HL-60 (cell line): Measurements from ENCODE around the gene GRAMD2B.
"Not testable (repeated sequence)": the region's sequence is repeated elsewhere in the genome, so short reads cannot be mapped to it uniquely, and the experiment has no call there.

Experiments used
- DNase-seq, 2 experiments: peaks; one replicate each; pipeline ENCODE4 v3.0.0-alpha.2; 2010 to 2020; ENCODE audit warnings: low read depth in 1 of 2, low spot score in 1 of 2
- H3K27ac ChIP-seq: fragments of 250-450 bp; sonication (Bioruptor Pico); replicated peaks from 2 replicates; pipeline ENCODE4 v1.5.1; 2020; ENCODE audit warnings: mild to moderate bottlenecking, moderate library complexity
- H3K27me3 ChIP-seq: fragments of 250-450 bp; sonication (Bioruptor Pico); 2 replicates; pipeline ENCODE4 v1.5.1; 2021; ENCODE audit warnings: mild to moderate bottlenecking, moderate library complexity; ENCODE audit not compliant: insufficient read depth, poor library complexity, severe bottlenecking
- H3K4me3 ChIP-seq: replicated peaks from 2 replicates; pipeline ENCODE4 v1.5.1; 2011; ENCODE audit warnings: mild to moderate bottlenecking, control low read depth, low read length; ENCODE audit not compliant: insufficient read depth
- CTCF ChIP-seq: IDR thresholded peaks from one replicate; pipeline ENCODE4 v1.5.1; 2011; ENCODE audit warnings: low read length, control low read depth, inconsistent platforms; ENCODE audit not compliant: insufficient read depth
- GABPA ChIP-seq: IDR thresholded peaks from 2 replicates; pipeline ENCODE4 v1.6.1; 2012; ENCODE audit warnings: low read depth
- POLR2AphosphoS5 ChIP-seq: IDR thresholded peaks from 2 replicates; pipeline ENCODE4 v1.6.1; 2012; ENCODE audit warnings: low read depth
- REST ChIP-seq: IDR thresholded peaks from 2 replicates; pipeline ENCODE4 v1.6.1; 2012; ENCODE audit warnings: low read depth; ENCODE audit not compliant: insufficient replicate concordance
- SPI1 ChIP-seq: IDR thresholded peaks from 2 replicates; pipeline ENCODE4 v1.6.1; 2012; ENCODE audit warnings: low read depth, mild to moderate bottlenecking, borderline replicate concordance
- long read RNA-seq: library from polyadenylated mRNA; unstranded; transcript quantifications from one replicate; pipeline ENCODE4 v2.0.0, GENCODE V29; 2020

The GRAMD2B gene
- long read RNA-seq: 0 reads

DNA sequence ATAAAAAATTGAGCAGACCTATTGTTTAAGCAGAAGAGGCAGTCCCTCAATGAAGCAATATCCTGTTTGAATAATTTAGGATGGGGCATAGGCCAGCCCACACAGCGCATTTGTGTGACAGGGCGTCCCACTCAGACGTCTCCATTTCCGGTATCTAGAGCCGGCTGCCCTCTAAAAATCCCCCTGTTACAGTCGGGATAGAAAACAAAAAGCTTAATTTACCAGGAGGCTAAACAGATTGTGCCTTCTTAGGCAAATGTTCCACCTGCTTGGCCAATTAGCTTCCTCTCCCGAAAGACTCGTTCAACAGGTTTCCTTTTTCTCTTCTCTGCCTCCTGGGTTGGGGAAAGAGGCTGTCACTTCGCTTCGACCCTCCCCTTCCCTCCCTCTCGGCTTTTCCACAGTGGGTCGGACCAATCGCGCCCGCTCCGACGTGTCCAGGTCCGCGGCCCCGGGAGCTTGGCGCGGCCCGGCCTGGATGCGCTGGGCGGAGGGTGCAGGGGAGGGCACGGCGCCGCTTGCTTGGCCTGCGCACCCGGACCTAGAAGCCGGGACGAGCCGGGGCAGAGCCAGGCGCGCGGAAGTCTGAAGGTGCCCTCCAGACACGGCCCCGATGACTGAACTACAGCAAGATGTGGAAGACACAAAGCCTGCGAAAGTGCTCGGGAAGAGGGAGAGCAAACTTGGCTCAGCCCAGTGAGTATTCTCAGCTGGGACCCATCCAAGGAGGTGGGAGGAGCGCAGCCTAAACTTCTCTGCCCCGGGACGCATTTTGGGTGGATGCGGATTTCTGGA is at the start of gene GRAMD2B:
Gene GRAMD2B, plus strand, starts transcription at position 416 of the 795 bp plus-strand sequence. Its CDS starts 198 bp downstream, at position 614.
- peak in 1 of 2 experiments; percentile 0 for DNase-seq
- Histone ChIP-seq H3K4me3 (no peak within 1 kb of the TSS), H3K27me3 (no peaks in the 10 kb centered on the region), H3K27ac (no peak within 1 kb of the TSS)
- TF ChIP-seq REST: no peak

DNA sequence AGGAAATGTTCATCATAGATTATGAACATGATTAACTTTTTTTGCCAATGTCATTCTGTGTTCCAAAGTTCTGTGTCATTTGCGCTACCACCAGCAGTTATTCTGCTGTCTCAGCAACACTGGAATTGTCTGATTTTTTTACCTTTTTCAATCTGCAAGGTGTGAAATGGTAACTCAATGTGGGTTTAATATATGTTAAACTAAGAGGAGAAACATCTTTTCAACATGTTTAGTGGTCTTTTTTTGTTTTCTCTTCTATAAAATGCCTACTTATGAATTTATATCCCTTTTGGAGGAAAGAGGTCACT is 49.1 kb upstream of the GRAMD2B start:
- H3K27ac ChIP-seq: no peak overlapping the region
- DNase-seq: no peak
- no peak overlapping the region for H3K4me3 ChIP-seq
- no peak for TF ChIP-seq POLR2AphosphoS5
- H3K27me3 ChIP-seq: no peaks in the 10 kb centered on the region

- Histone ChIP-seq H3K4me3 (no peak overlapping the region), H3K27me3 (no peaks in the 10 kb centered on the region), H3K27ac (no peak overlapping the region)
- DNase-seq: no peak
- no peak for TF ChIP-seq SPI1
- no peak for TF ChIP-seq REST
- no peak for TF ChIP-seq GABPA
- TF ChIP-seq POLR2AphosphoS5: no peak
- no peak for TF ChIP-seq CTCF
Measured at GRCh38 chr5:126376443-126376842, 46.8 kb upstream of the GRAMD2B start.

GRCh38 chr5:126377424-126377823 is 45.8 kb upstream of the GRAMD2B start:
- no peaks in the 10 kb centered on the region for H3K27me3 ChIP-seq
- no peak overlapping the region for H3K27ac ChIP-seq
- TF ChIP-seq REST (no peak), CTCF (no peak), SPI1 (no peak), GABPA (no peak), POLR2AphosphoS5 (no peak)
- H3K4me3 ChIP-seq: no peak overlapping the region
- DNase-seq: no peak

GRCh38 chr5:126380316-126380715 is 42.9 kb upstream of the GRAMD2B start:
- not testable (repeated sequence) for H3K4me3 ChIP-seq, DNase-seq, H3K27me3 ChIP-seq

More at GRCh38 chr5:126380316-126380715, 42.9 kb upstream of the GRAMD2B start:
- not testable (repeated sequence) for H3K27ac ChIP-seq
